K562 (cell line): ENCODE data around the gene EGR1. TPM values are rescaled to one million over a fixed set of nuclear protein-coding genes. Genes with fewer than 3 reads are reported as not detected.
A peak's percentile ranks its signal among the peaks of the same experiment; 100 is the strongest.

Source experiments
- ATAC-seq: fragments of 200-7000 bp; cut with Tn5 transposase; 3 replicates; pipeline ENCODE4 v1.9.1; 2020; ENCODE audit warnings: moderate library complexity
- BruUV-seq: library from RNA; stranded (reverse); fragments of 400-500 nt; replicated peaks from 2 replicates; lab custom pipeline; 2021; lab: Mats Ljungman, UMichigan
- CTCF ChIA-PET: fragments of 300-600 bp; formaldehyde crosslinking; extraction: SDS; loops from one replicate; lab custom pipeline; 2021; ENCODE audit warnings: low intra/inter-chr PET ratio; lab: Yijun Ruan, JAX
- POLR2A ChIA-PET: fragments of 300-600, 350-650 bp; sonication (Branson Sonifier 250); formaldehyde crosslinking; extraction: SDS; loops from one replicate; lab custom pipeline; 2021; ENCODE audit warnings: antibody characterized with exemption, inconsistent platforms; lab: Yijun Ruan, JAX
- DNase-seq, 4 experiments: peaks; one replicate each; pipeline versions ENCODE4 v3.0.0 to v3.0.0-alpha.2; 2011 to 2018; ENCODE audit warnings: low spot score in 3 of 4, mixed read lengths in 3 of 4; ENCODE audit errors: extremely low read depth in 1 of 4
- FAIRE-seq: peaks from 2 replicates; lab custom pipeline; 2011; peaks lifted over from hg19 to GRCh38; lab: Jason Lieb, UNC
- H2AFZ ChIP-seq: 2 replicates; pipeline ENCODE4 v1.6.0; 2011; ENCODE audit warnings: low read depth, low read length, control low read depth, inconsistent platforms
- H3K27ac ChIP-seq: fragments of 200-600 bp; 3 replicates; pipeline ENCODE4 v1.8.0; 2011; ENCODE audit warnings: low read depth, mild to moderate bottlenecking, control low read depth, inconsistent platforms, low read length, moderate library complexity, mixed read lengths; ENCODE audit errors: extremely low read depth
- H3K27me3 ChIP-seq, 2 experiments: fragments of 300-600 bp in 1 of 2; 2 replicates in 1 of 2; 3 replicates in 1 of 2; pipeline versions ENCODE4 v1.6.0 to v1.8.0; 2011; ENCODE audit warnings: inconsistent platforms in 2 of 2, low read length in 2 of 2, mild to moderate bottlenecking in 1 of 2, mixed read lengths in 1 of 2, moderate library complexity in 1 of 2; ENCODE audit not compliant: control insufficient read depth in 2 of 2, insufficient read depth in 2 of 2
- H3K36me3 ChIP-seq: fragments of 300-600 bp; 3 replicates; pipeline ENCODE4 v1.8.0; 2011; ENCODE audit warnings: mild to moderate bottlenecking, low read length, inconsistent platforms; ENCODE audit not compliant: control insufficient read depth, insufficient read depth
- H3K4me1 ChIP-seq, 2 experiments: fragments of 200-600 bp in 1 of 2; replicated peaks in 1 of 2; 2 replicates in 1 of 2; 3 replicates in 1 of 2; pipeline versions ENCODE4 v1.5.1 to v1.8.0; 2011; ENCODE audit warnings: inconsistent platforms in 2 of 2, low read length in 2 of 2, mild to moderate bottlenecking in 1 of 2, mixed read lengths in 1 of 2, moderate library complexity in 1 of 2; ENCODE audit not compliant: control insufficient read depth in 2 of 2, insufficient read depth in 2 of 2
- H3K4me2 ChIP-seq: 2 replicates; pipeline ENCODE4 v1.6.1; 2011; ENCODE audit warnings: low read length, control low read depth, inconsistent platforms, mixed read lengths; ENCODE audit not compliant: insufficient read depth
- H3K4me3 ChIP-seq: fragments of 200-600 bp; sonication (generic), shearing (Covaris generic); 2 replicates; pipeline ENCODE4 v1.5.1; 2016; ENCODE audit warnings: control low read depth, inconsistent platforms
- H3K79me2 ChIP-seq: fragments of 200-600 bp; 3 replicates; pipeline ENCODE4 v1.8.0; 2011; ENCODE audit warnings: low read length, inconsistent platforms; ENCODE audit not compliant: control insufficient read depth, insufficient read depth
- H3K9ac ChIP-seq, 2 experiments: 2 replicates each; pipeline versions ENCODE4 v1.6.0 to v1.6.1; 2011; ENCODE audit warnings: low read depth in 2 of 2, low read length in 2 of 2, control low read depth in 1 of 2, inconsistent platforms in 1 of 2, mild to moderate bottlenecking in 1 of 2, mixed read lengths in 1 of 2; ENCODE audit not compliant: insufficient read depth in 1 of 2
- H3K9me1 ChIP-seq: one replicate; pipeline ENCODE4 v1.6.0; 2011; ENCODE audit warnings: inconsistent platforms, mild to moderate bottlenecking, low read length, moderate library complexity; ENCODE audit not compliant: control insufficient read depth, insufficient read depth
- H3K9me3 ChIP-seq: replicated peaks from 2 replicates; pipeline ENCODE4 v1.5.1; 2011; ENCODE audit warnings: low read depth, low read length, inconsistent platforms; ENCODE audit not compliant: control insufficient read depth, insufficient read depth
- H4K20me1 ChIP-seq: replicated peaks from 2 replicates; pipeline ENCODE4 v1.6.1; 2011; ENCODE audit warnings: low read length, inconsistent platforms, mixed read lengths; ENCODE audit not compliant: control insufficient read depth, insufficient read depth
- ARHGAP35 ChIP-seq: fragments of 450-650 bp; IDR thresholded peaks from 2 replicates; pipeline ENCODE4 v1.6.1; 2018; ENCODE audit not compliant: partially characterized antibody
- EP400 ChIP-seq: fragments of 450-650 bp; IDR thresholded peaks from 2 replicates; pipeline ENCODE4 v1.6.1; 2017; ENCODE audit warnings: antibody characterized with exemption, mild to moderate bottlenecking, moderate library complexity
- FOXK1 ChIP-seq: sonication (generic); formaldehyde crosslinking; IDR thresholded peaks from 2 replicates; pipeline ENCODE4 v1.8.0; 2022; ENCODE audit warnings: missing genetic modification reagents, mild to moderate bottlenecking, borderline replicate concordance
- FOXM1 ChIP-seq, 2 experiments: fragments of 450-650 bp in 1 of 2; sonication (generic) in 1 of 2; formaldehyde crosslinking in 1 of 2; IDR thresholded peaks; 2 replicates each; pipeline versions ENCODE4 v1.6.1 to v1.9.0; 2017 to 2022; ENCODE audit warnings: low read depth in 2 of 2, mild to moderate bottlenecking in 2 of 2, missing genetic modification reagents in 1 of 2, moderate library complexity in 1 of 2
- GTF2F1 ChIP-seq: IDR thresholded peaks from 2 replicates; pipeline ENCODE4 v1.6.1; 2011; ENCODE audit warnings: low read depth, low read length, improper control_type of control experiment
- KAT7 ChIP-seq: sonication (generic); formaldehyde crosslinking; IDR thresholded peaks from 2 replicates; pipeline ENCODE4 v1.8.0; 2022; ENCODE audit warnings: missing genetic modification reagents, mild to moderate bottlenecking, borderline replicate concordance
- LEF1 ChIP-seq: fragments of 450-650 bp; IDR thresholded peaks from 2 replicates; pipeline ENCODE4 v1.6.1; 2016; ENCODE audit warnings: mild to moderate bottlenecking
- MTA3 ChIP-seq: fragments of 450-650 bp; formaldehyde crosslinking; IDR thresholded peaks from 2 replicates; pipeline ENCODE4 v1.6.1; 2017; ENCODE audit warnings: mild to moderate bottlenecking, borderline replicate concordance
- NR2C2 ChIP-seq, 2 experiments: fragments of 200-800 bp in 1 of 2; sonication (Bioruptor generic) in 1 of 2; sonication (generic) in 1 of 2; formaldehyde crosslinking in 1 of 2; IDR thresholded peaks; 2 replicates each; pipeline versions ENCODE4 v1.6.1 to v1.8.0; 2016 to 2022; ENCODE audit warnings: mild to moderate bottlenecking in 1 of 2, missing compliant biosample characterization in 1 of 2, missing genetic modification characterization in 1 of 2, missing genetic modification reagents in 1 of 2
- POLR2AphosphoS2 ChIP-seq: IDR thresholded peaks from 2 replicates; pipeline ENCODE4 v1.6.1; 2012; ENCODE audit warnings: low read length, improper control_type of control experiment
- RBM39 ChIP-seq: fragments of 200-400 bp; formaldehyde crosslinking; optimal IDR thresholded peaks from 2 replicates; pipeline ENCODE3; 2018; ENCODE audit warnings: low read depth, low read length
- SAFB ChIP-seq: fragments of 200-400 bp; formaldehyde crosslinking; IDR thresholded peaks from 2 replicates; pipeline ENCODE4 v1.6.1; 2017; ENCODE audit warnings: low read depth, low read length, borderline replicate concordance
- SIRT6 ChIP-seq: IDR thresholded peaks from one replicate; pipeline ENCODE4 v1.6.1; 2012; ENCODE audit warnings: low read depth, mild to moderate bottlenecking, control low read depth, inconsistent platforms, low read length, moderate library complexity
- SMAD2 ChIP-seq: fragments of 150-350 bp; IDR thresholded peaks from 2 replicates; pipeline ENCODE4 v1.6.1; 2014; ENCODE audit warnings: low read depth, mild to moderate bottlenecking, low read length
- ZC3H8 ChIP-seq: fragments of 450-650 bp; IDR thresholded peaks from 2 replicates; pipeline ENCODE4 v1.6.1; 2017
- WGBS: fragments of 100-300 bp; shearing (Covaris generic); methylation state at CpG from one replicate; pipeline ENCODE4 v1.1.6; 2016; ENCODE audit warnings: low coverage, mixed read lengths; ENCODE audit not compliant: insufficient coverage; ENCODE audit errors: missing lambda C conversion rate; 5-methylcytosine and 5-hydroxymethylcytosine counted together
- in situ Hi-C: fragments of 300-500 bp; cut with MboI; formaldehyde crosslinking; loops from 4 replicates; pipeline ENCODE4 v1.15.0; 2018; ENCODE audit warnings: inconsistent platforms, mixed read lengths
- intact Hi-C: fragments of 100-400 bp; cut with micrococcal nuclease; formaldehyde crosslinking; loops from 2 replicates; pipeline ENCODE4 v1.14.2; 2022
- polyA plus RNA-seq, 8 experiments: library from polyadenylated mRNA; depleted of rRNA in 4 of 8; stranded (reverse) in 5 of 8; unstranded in 3 of 8; fragments of >200 nt; fragmentation: Nextera tagmentation in 2 of 8; fragmentation: Illumina TruSeq in 1 of 8; extraction: Ambion mirVana in 2 of 8; extraction: Trizol in 1 of 8; gene quantifications; 2 replicates each; pipeline versions ENCODE4 v1.2.1 to v1.2.3, GENCODE V29; 2011 to 2014; ENCODE audit warnings: inconsistent platforms in 1 of 8, missing spikeins in 1 of 8
- total RNA-seq, 7 experiments: library from RNA; depleted of rRNA in 6 of 7; stranded (reverse); fragments of >200 nt in 6 of 7; fragmentation: Illumina TruSeq in 2 of 7; extraction: Trizol in 2 of 7; gene quantifications; 2 replicates each; pipeline versions ENCODE4 v1.2.1 to v1.2.3, GENCODE V29; 2011 to 2021; ENCODE audit warnings: low replicate concordance in 1 of 7
- TF ChIP-seq, protein P1 (sequence below), 3 experiments: IDR thresholded peaks in 2 of 3; conservative IDR thresholded peaks in 1 of 3; 2 replicates each; pipeline ENCODE4 v1.5.1; 2011 to 2012; ENCODE audit warnings: low read length in 3 of 3, mild to moderate bottlenecking in 3 of 3, control low read depth in 2 of 3, improper control_type of control experiment in 1 of 3, inconsistent platforms in 1 of 3, low read depth in 1 of 3, mixed read lengths in 1 of 3, moderate library complexity in 1 of 3; ENCODE audit not compliant: insufficient read depth in 2 of 3
- TF ChIP-seq, protein P2 (sequence below), 2 experiments: fragments of 450-650 bp; IDR thresholded peaks; 2 replicates each; pipeline ENCODE4 v1.6.1; 2016
- TF ChIP-seq, protein P3 (sequence below): sonication (generic); formaldehyde crosslinking; IDR thresholded peaks from 2 replicates; pipeline ENCODE4 v1.8.0; 2022; ENCODE audit warnings: missing genetic modification reagents, mild to moderate bottlenecking, moderate library complexity, borderline replicate concordance

The EGR1 gene
- total and polyA plus RNA-seq, 9 of the 15 experiments (the other 6 are each of a cell fraction or from before 2014, with no cell fraction given), result 1.3 to 132 (median 21.5) TPM

DNA sequence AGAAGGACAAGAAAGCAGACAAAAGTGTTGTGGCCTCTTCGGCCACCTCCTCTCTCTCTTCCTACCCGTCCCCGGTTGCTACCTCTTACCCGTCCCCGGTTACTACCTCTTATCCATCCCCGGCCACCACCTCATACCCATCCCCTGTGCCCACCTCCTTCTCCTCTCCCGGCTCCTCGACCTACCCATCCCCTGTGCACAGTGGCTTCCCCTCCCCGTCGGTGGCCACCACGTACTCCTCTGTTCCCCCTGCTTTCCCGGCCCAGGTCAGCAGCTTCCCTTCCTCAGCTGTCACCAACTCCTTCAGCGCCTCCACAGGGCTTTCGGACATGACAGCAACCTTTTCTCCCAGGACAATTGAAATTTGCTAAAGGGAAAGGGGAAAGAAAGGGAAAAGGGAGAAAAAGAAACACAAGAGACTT is 2.4 kb downstream of the EGR1 start:
- 78% methylated on average over 10 of the region's 14 CpGs for WGBS
- H2AFZ ChIP-seq, result no peak overlapping the region
- H3K9ac ChIP-seq, result peak overlapping the region; percentile 95 to 97; a peak in 3 of 4 replicates
- no peaks in the 10 kb centered on the region for H3K9me3 ChIP-seq
- peaks cover 22% of the 10 kb centered on the region for H3K9me1 ChIP-seq
- FAIRE-seq (no peak), DNase-seq (no peak), ATAC-seq (no peak)
- peak overlapping the region; percentile 90 for H3K4me3 ChIP-seq
- peaks cover 30% of the 10 kb centered on the region for H3K36me3 ChIP-seq
- H3K4me2 ChIP-seq, result peak overlapping the region; percentile 86
- in situ Hi-C loops (no loop called here), intact Hi-C loops (no loop called here)
- ChIA-PET CTCF (no interaction called here), POLR2A (interaction anchor here (0.6 to 1.8 kb wide), 5 partner anchors 9 to 76 kb away, joined by 3 to 10 read pairs (median 6); partner anchors contain the start of gene ETF1)
- peaks cover 33% of the 10 kb centered on the region for H3K79me2 ChIP-seq
- peaks cover 29% of the 10 kb centered on the region for H4K20me1 ChIP-seq
- H3K27ac ChIP-seq, result no peak overlapping the region; the same call in 2 of the 3 replicates
- BruUV-seq, result no TSS peak
- H3K4me1 ChIP-seq, result peaks cover 22 to 46% of the 10 kb centered on the region in 2 experiments
- H3K27me3 ChIP-seq, result no peaks in the 10 kb centered on the region
- TF ChIP-seq ZC3H8 (no peak), SAFB (0 out of 2 replicates have a peak, but pooled peaks have one; percentile 5), FOXM1 (IDR thresholded peaks at IDR 0.05; ENCODE audit: low read depth) (no peak), FOXM1 (CRISPR knock-in tag; IDR thresholded peaks at IDR 0.05; ENCODE audit: low read depth) (0 out of 2 replicates have a peak, but pooled peaks have one; percentile 23), EP400 (peak; percentile 16; the same call in 1 of the 2 replicates), NR2C2 (CRISPR knock-in tag; IDR thresholded peaks at IDR 0.05) (peak; percentile 40; the same call in 1 of the 2 replicates), NR2C2 (tag; IDR thresholded peaks at IDR 0.05) (no peak), SMAD2 (no peak), SIRT6 (peak; percentile 92), LEF1 (peak; percentile 44; the same call in 1 of the 2 replicates), POLR2AphosphoS2 (peak; percentile 72; the same call in 1 of the 2 replicates), FOXK1 (CRISPR knock-in tag) (0 out of 2 replicates have a peak, but pooled peaks have one; percentile 11), MTA3 (0 out of 2 replicates have a peak, but pooled peaks have one; percentile 69), RBM39 (peak; percentile 99), ARHGAP35 (peak; percentile 65), GTF2F1 (peak; percentile 41; the same call in 1 of the 2 replicates), KAT7 (CRISPR knock-in tag) (peak; percentile 35; the same call in 1 of the 2 replicates)
- TF ChIP-seq, protein P1, sequence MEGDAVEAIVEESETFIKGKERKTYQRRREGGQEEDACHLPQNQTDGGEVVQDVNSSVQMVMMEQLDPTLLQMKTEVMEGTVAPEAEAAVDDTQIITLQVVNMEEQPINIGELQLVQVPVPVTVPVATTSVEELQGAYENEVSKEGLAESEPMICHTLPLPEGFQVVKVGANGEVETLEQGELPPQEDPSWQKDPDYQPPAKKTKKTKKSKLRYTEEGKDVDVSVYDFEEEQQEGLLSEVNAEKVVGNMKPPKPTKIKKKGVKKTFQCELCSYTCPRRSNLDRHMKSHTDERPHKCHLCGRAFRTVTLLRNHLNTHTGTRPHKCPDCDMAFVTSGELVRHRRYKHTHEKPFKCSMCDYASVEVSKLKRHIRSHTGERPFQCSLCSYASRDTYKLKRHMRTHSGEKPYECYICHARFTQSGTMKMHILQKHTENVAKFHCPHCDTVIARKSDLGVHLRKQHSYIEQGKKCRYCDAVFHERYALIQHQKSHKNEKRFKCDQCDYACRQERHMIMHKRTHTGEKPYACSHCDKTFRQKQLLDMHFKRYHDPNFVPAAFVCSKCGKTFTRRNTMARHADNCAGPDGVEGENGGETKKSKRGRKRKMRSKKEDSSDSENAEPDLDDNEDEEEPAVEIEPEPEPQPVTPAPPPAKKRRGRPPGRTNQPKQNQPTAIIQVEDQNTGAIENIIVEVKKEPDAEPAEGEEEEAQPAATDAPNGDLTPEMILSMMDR (IDR thresholded peaks at IDR 0.05 in 2 of 3, conservative IDR thresholded peaks at IDR 0.05 in 1 of 3; ENCODE audit: insufficient read depth in 2 of 3, low read depth in 1 of 3, low read length in 3 of 3), result no peak
- TF ChIP-seq, protein P2, sequence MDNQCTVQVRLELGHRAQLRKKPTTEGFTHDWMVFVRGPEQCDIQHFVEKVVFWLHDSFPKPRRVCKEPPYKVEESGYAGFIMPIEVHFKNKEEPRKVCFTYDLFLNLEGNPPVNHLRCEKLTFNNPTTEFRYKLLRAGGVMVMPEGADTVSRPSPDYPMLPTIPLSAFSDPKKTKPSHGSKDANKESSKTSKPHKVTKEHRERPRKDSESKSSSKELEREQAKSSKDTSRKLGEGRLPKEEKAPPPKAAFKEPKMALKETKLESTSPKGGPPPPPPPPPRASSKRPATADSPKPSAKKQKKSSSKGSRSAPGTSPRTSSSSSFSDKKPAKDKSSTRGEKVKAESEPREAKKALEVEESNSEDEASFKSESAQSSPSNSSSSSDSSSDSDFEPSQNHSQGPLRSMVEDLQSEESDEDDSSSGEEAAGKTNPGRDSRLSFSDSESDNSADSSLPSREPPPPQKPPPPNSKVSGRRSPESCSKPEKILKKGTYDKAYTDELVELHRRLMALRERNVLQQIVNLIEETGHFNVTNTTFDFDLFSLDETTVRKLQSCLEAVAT (IDR thresholded peaks at IDR 0.05), result peak in 1 of 2 experiments; percentile 88
- TF ChIP-seq, protein P3, sequence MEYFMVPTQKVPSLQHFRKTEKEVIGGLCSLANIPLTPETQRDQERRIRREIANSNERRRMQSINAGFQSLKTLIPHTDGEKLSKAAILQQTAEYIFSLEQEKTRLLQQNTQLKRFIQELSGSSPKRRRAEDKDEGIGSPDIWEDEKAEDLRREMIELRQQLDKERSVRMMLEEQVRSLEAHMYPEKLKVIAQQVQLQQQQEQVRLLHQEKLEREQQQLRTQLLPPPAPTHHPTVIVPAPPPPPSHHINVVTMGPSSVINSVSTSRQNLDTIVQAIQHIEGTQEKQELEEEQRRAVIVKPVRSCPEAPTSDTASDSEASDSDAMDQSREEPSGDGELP (CRISPR knock-in tag), result 0 out of 2 replicates have a peak, but pooled peaks have one; percentile 14
